GM13977 (cell line): Measurements from ENCODE around the gene ERBB4.

Experiments
- DNase-seq: peaks from one replicate; pipeline ENCODE4 v3.0.0; 2012; ENCODE audit warnings: low spot score
- in situ Hi-C: fragments of 300-500 bp; cut with MboI; formaldehyde crosslinking; loops from one replicate; pipeline ENCODE4 v1.12.0; 2022; ENCODE audit warnings: low sequenced_read_pairs, low pct_unique_long_range_greater_than_20kb, mixed read lengths, inconsistent platforms; ENCODE audit not compliant: unreplicated experiment
- TF ChIP-seq, protein P1 (sequence below): IDR thresholded peaks from 2 replicates; pipeline ENCODE4 v1.5.1; 2012; ENCODE audit warnings: mild to moderate bottlenecking, control low read depth; ENCODE audit not compliant: insufficient read depth; ENCODE audit errors: extremely low read depth, missing control alignments

ERBB4 gene

DNA sequence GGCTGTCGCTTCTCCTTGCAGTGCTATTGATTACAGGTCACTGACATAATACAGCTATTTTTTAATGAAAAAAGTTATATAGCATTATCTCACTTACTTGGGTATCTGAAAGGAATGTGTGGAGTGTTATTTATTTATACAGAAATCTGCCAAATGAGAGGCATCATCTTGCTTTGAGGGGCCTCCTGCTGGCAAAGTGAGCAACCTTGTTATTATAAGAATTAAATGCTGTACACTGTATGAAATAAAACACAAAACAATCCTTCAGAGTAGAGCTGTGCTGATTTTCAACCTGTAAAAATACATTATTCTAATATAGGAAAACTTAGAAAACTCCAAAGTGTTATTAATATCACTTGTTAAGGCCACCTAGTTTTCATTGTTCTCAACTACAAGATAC lies 20.9 kb downstream of the ERBB4 start:
- DNase-seq: no peak
- TF ChIP-seq, protein P1, sequence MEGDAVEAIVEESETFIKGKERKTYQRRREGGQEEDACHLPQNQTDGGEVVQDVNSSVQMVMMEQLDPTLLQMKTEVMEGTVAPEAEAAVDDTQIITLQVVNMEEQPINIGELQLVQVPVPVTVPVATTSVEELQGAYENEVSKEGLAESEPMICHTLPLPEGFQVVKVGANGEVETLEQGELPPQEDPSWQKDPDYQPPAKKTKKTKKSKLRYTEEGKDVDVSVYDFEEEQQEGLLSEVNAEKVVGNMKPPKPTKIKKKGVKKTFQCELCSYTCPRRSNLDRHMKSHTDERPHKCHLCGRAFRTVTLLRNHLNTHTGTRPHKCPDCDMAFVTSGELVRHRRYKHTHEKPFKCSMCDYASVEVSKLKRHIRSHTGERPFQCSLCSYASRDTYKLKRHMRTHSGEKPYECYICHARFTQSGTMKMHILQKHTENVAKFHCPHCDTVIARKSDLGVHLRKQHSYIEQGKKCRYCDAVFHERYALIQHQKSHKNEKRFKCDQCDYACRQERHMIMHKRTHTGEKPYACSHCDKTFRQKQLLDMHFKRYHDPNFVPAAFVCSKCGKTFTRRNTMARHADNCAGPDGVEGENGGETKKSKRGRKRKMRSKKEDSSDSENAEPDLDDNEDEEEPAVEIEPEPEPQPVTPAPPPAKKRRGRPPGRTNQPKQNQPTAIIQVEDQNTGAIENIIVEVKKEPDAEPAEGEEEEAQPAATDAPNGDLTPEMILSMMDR: no peak
- in situ Hi-C loops: no loop called here

DNA sequence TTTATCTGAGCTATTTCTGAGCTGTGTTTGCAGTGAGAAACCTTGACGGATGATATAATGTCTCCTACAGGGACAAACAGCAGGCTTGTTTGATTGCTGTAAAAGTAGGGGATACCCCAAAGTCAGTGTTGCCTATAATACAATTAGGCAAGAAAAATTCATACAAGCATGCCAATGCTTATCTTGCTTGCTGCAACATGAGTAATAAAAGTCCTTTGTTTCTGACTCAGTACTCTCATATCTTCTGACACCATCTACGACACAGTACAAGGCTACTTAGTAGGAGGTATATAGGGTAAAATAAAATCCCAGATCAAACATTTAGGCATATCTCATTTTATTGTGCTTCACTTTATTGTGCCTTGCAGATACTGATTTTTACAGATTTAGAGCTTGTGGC lies 33.0 kb downstream of the ERBB4 start:
- TF ChIP-seq, protein P1: no peak
- in situ Hi-C loops: no loop called here
- peak; percentile 4 for DNase-seq

DNA sequence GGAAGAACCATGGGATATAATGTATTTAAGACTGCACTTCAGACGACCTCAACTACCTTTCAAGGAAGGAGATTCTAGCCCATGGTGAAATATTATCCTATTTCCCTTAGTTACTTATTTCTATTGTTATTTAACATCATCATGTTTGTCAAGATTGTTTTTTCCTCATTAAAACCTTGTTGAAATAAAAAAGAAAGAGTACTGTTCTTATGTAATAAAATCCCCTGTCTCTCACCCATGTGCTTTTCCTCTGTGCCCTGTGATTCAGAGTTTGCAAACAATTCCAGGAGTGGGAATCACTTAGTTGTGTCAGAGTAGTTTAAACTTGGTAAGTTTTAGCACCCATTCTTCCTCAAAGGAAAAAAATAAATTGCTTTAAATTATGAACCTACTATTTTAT lies 43.6 kb downstream of the ERBB4 start:
- TF ChIP-seq, protein P1: no peak
- no peak for DNase-seq
- in situ Hi-C loops: no loop called here

DNA sequence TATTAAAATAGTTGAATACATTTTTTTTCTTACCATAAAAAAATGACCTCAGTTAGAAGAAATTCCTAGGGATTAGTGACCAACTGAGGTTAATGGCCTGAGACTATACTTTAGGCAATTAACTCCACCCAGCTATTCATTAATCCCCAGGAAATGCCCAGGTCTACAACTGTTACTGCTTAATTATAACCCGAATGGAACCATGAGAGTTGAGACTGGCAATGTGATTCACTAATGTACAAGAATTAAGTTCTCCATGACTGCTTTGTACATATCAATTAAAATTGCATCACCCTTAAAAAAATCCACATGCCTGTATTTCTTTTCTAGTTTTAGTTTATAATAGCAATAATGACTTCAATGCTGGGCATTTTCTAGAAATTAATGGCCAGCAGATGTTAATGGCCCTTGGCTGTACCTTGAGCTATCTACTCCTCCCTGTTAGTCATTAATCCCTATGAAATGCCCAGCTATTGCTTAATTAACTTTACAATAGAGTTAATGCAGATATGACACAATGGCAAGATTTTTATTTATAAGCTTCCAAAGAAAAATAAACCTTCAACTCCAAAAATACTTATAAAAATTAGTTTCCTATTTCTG lies 44.1 kb downstream of the ERBB4 start:
- in situ Hi-C loops: no loop called here
- TF ChIP-seq, protein P1: no peak
- no peak for DNase-seq

DNA sequence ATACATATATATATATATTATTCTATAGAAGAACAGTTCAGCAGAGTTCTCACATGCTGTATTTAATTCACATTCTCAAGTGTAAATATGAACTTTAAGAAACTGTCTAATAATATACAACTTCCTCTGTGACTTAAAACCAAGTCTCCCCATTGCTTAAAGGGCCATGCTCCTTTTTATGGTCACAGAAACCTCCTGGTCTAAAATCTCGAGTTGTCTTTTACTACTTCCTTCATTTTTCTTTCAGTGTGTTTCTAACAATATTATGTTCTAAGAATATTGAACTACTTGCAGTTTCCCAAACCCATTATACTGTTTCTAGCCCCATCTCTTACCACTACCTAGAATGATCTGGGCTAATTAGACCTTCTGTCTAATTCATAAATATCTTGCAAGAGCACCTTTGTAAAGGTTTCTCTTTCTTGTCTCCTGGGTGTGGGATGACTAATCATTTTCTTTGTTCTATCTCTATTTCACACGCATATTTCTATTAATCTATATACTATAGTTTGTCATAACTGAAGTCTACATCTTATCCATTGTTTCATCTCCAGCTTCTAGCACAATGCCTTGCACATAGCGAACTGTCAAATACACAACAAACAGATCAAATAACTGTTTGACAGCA lies 48.8 kb downstream of the ERBB4 start:
- DNase-seq: peak; percentile 3
- TF ChIP-seq, protein P1: no peak
- in situ Hi-C loops: no loop called here

DNA sequence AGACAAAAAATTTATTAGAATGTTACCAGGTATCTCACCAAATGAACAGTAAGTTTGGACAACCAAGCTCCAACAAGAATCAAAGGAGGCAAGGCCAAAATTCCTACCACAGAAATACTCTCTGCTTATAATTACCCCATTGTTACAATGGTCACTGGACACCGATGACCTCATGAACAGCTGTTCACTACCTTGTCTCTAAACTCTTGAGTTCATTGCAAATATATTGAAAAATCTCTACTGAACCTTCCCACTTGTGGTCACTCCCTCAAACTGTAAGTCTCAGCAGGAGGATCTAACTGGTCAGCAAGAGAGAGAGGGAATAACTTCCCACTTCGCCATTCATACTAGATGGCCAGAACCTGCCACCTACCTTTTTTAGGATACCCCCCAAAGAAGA lies 50.0 kb downstream of the ERBB4 start:
- in situ Hi-C loops: no loop called here
- no peak for DNase-seq
- TF ChIP-seq, protein P1: no peak
